Left hindlimb (tissue), 1 donor: ENCODE results near the gene GATC.
A peak's percentile ranks its signal among the peaks of the same experiment; 100 is the strongest.
"Not testable (repeated sequence)": the region's sequence is repeated elsewhere in the genome, so short reads cannot be mapped to it uniquely, and the experiment has no call there.

ENCODE experiments used
- DNase-seq: peaks from one replicate; pipeline ENCODE4 v3.0.0-alpha.2; 2018

The GATC gene

DNA sequence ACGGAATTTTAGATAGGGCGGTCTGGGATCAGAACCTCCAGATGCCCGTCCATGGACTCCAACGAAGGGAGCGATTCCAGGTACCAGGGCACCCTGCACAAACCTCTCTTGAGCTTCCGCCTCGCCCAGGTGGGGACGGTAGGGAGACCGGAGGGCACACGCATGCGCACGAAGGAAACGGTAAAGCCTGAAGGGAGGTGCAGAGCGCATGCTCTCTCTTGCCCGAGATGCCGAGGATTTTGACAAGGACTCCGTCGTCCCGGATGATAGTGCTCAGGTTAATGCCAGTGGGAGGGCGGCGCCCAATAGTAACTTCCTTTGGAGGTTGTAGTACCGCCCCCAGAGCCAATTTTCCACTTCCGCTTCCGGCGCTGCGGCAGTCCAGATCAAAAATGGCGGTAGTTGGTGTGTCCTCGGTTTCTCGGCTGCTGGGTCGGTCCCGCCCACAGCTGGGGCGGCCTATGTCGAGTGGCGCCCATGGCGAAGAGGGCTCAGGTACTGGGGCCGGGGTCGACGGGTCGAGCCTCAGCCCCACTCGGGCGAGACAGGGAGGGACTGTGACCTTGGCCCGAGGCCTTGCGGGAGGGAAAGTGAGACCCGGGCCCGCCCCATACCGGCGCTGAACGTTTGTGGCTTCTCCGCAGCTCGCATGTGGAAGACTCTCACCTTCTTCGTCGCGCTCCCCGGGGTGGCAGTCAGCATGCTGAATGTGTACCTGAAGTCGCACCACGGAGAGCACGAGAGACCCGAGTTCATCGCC is 8.3 kb upstream of the GATC start, which contains the start of gene COX6A1:
COX6A1 (plus strand) TSS at position 379 of the 760 bp plus-strand sequence; CDS start at position 393, 14 bp downstream.
- DNase-seq: peak; percentile 96

DNA sequence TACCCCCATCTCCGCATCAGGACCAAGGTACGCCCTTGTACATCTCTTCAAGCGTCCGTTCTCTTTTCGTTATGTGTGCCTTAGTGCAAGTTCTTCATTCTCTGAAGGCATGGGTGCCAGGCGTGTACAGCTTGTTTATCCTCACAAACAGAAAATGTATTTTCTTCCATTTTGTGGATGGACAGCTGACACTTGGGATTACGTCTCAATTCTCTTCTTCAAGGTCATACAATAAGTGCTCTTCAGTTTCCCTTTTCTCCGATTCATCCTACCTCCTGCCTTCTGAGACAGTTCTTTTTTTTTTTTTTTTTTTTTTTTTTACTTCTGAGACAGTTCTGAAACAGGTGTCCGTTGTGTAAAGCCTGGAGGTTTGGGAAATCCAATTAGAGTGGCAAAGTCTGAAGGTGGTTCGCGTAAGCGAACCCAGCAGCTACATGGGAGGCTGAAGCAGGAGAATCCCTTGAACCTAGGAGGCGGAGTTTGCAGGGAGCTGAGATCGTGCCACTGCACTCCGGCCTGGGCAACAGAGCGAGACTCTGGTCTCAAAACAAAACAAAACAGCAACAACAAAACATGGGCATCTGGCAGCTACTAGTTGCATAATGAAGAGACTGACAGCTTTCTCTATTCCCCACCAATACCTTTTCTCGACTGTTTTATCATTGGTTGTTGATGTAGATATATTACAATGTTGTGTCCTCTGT is 7.6 kb upstream of the GATC start:
- DNase-seq: no peak

DNA sequence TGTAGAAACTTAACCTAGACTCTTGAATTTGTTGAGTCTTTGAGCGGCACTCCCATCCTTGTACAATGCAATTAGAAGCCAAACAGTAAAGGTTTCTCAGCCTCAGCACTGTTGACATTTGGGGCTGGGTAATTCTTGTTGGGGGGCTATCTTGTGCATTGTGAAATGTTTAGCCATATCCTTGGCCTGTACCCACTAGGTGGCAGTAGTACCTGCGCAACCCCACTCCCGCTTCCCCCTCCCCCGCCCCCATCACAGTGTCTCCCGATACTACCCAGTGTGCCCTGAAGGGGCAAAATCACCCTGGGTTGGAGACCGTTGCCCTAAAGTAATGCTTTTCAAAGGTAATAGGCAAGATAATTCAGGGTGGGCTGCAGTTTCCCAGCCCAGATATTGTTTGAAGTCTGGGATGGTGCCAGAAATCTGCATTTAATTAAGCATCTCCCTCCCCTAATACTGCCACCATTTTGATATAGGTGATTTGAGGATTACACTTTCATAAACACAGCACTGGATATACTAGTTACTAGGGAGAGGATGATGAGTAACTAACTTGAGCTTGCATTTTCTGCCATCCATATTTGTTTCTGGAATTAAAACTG is 6.5 kb upstream of the GATC start:
- DNase-seq: peak; percentile 55

DNA sequence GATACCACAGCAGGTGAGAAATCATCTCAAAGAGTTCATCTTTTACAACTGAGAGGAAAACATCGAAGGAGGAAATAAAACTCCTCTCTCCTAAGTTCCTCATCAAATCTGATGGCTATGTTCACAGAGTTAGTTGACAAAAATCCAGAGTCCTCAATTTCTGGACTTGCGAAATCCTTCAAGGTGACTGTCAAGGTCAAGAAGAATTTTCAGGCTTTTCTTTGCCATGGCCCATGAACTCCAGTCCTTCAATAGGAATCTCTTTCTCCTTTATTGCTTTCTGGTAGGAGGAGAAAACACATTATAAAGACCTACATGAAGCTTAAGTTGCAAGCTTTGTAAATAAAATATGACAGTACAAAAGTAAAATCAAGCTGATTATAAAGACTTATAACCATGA is 1.6 kb upstream of the GATC start:
- DNase-seq: no peak

DNA sequence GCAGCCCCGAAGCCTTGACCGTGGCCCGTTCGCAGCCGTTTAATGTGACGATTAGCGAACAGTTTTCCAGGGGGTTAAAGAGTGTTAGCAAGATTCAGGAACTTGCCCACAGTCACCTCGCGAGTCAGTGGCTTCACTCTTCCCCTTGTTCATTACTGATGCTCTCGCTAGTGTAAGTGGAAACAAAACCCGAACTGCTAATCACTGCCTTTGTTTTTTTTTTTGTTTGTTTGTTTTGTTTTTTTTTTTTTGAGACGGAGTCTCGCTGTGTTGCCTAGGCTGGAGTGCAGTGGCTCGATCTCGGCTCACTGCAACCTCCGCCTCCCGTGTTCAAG is 567 bp downstream of the GATC start:
- not testable (repeated sequence) for DNase-seq

DNA sequence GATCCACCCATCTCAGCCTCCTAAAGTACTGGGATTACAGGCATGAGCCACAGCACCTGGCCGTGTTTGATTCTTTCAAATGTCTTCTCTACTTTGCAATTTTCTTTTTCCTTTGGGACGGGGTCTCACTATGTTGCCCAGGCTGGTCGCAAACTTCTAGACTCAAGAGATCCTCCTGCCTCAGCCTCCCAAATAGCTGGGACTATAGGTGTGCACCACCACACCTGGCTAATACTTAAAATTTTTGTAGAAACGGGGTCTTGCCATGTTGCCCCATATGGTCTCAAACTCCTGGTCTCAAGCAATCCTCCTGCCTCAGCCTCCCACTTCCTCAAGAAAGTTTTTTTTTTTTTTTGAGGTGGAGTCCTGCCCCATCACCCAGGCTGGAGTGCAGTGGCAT is 1.7 kb downstream of the GATC start:
- no peak for DNase-seq

DNA sequence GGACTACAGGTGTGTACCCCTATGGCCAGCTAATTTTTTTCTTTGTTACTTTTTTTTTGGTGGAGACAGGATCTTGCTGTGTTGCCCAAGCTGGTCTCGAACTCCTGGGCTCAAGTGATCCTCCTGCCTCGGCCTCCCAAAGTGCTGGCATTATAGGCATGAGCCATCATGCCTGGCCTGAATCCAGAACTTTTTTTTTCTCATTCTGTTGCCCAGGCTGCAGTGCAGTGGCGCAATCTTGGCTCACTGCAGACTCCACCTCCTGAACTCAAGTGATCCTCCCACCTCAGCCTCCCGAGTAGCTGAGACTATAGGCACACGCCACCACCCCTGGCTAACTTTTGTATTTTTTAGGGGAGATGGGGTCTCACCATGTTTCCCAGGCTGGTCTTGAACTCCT is 6.3 kb downstream of the GATC start:
- DNase-seq: not testable (repeated sequence)

DNA sequence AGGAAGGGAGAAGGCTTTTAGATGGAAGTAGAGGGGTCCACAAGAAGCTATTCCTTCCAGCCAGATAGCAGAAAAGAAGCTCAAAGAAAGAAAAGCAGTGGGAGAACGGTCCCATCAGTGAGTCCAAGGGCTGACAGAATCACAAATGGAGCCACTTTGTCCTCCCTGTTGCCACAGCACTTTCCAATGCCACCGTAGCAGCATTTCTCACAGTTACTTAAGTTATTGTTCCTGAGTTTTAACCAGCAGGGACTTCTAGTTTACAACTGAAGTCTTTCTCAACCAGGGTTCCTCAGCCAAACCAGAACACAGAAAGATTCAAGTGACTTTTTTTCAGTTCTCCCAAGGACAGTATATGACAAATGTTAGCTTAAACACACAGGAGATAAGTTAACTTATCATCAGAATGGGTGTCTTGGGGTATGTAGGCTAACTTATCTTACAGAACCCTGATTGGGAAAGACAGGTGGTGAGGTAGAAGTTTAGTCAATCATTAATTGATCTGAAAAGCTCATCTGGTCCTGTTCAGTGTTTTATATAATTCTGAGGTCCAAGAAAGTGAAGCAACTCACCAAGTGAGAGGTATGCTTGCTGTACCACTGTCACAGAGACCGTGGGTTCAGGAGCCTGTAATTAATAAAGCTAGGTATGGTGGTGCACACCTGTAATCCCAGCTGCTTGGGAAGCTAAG is 7.0 kb downstream of the GATC start:
- DNase-seq: no peak

DNA sequence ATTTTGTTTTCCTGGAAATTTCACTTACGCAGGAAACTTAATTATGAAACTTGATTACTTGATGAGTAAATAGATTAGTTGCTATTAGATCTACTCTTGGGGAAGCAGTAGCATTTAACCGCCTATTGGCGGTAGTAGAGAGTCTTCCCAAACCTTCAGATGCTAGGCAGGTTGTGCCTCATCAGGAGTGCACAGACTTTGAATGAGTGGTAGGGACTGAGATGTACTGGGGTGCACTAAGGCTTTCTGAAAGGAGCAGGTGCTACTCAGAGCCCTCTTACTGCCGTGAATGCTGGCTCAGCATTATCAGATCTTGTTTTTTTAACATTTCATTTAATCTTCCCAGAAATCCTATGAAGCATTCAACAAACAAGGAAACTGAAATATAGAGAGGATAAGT is 7.7 kb downstream of the GATC start:
- no peak for DNase-seq

DNA sequence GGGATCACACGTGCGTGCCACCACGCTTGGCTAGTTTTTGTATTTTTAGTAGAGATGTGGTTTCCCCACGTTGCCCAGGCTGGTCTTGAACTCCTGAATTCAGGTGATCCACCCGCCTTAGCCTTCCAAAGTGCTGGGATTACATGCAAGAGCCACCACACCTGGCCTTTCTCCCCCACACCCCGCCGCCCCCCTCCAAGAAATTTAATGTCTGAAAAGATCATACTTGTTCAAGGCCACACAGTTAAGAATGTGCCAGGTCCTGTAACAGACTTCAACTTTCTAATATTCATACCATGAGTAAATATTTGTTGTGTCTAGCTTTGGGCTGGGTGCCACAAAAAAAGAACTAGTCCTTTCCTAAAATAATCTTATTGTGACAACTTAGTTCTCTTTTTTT is 9.1 kb downstream of the GATC start:
- no peak for DNase-seq

DNA sequence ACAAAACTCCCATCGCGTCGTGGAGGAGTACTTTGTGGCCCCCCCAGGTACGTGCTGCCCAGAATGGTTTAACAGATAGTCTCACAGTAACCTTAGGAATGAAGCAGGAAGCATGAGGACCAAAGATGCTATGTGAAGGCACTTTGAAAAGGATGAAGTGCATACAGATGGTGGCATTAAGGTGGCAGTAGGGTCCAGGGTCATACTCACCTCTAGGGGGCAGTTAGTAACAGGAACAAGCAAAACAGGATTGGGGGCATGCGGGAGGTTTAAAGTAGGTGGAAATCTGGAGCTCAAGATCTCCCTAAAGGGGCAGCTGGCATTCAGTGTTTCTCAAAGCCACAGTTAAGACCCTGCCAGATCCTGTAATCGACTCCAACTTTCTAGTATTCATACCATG is 10.9 kb downstream of the GATC start:
- no peak for DNase-seq

DNA sequence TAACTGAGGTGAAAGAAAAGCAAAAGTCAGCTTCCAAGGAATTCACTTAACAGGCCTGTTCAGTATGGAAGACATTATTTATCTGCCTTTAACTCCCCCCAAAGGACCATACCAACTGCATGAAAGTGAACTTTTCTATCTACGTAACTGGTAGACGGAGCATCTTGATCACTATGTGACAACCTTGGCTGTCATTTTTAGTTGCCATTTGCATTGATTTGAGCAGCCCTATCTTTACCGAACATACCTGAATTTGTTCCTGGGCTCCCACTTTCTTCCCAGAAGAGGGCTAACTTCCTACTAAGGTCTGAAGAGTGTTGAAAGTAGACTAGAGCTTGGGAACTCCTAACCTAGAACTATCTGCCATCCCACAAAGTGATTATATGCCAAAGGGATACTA is 13.9 kb downstream of the GATC start:
- DNase-seq: no peak

DNA sequence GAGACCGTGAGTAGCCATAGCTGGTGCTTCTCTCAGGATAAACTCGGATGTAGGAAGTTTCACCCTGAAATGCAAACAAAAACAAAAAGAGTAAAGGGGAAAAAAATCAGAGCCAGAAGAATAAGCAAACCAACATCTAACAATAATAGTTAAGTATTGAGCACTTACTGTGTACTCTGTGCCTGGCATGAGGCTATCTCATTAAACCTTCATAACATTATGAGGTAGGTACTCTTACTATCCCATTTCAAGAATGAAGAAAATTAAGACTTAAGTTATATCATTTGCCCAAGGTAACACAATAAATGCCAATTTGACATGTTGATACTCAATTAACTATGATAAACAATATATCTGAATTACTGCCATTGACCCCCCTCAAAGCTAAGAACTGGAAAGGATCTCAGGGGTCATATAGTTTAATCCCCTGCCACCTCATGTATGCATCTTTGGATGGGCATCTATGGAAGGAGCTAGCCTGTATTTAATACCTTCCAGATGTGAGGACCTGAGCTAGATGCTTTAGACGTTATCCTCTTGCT is 15.9 kb downstream of the GATC start:
- no peak for DNase-seq

DNA sequence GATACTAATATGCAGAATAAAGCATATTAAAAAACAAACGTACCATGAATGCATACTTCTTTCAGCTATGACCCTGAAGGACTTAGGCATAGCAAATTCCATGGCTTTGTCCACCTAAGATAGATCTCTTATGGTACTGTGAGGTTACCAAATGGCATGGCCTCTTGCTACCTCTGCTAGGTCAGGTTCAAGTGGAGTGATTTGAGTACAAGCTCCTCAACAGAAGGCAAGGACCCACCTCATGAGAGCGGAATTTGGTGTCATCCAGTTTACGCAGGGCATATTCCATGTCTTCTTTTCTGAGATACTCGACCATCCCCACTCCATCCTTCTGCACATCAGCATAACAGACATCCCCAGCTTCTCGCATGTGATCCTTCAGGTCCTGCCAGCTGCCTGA is 17.5 kb downstream of the GATC start:
- no peak for DNase-seq

DNA sequence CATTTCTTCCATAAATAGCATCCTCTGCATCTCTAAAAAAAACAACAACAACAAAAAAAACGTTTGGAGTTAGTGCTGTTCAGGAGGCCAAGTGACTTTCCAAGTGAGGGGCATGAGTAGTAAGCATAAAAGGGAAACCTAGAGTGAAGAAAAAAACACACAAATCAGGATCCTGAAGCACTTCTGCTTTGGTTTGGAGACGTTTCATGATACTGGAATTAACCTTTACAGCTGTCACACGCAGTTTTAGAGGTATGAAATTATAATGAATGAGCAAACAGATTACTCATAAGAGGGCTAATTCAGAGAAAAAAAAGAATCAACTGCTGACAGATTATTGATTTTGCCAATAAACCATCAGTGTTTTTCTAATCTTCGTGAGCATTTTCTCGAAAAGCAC is 19.5 kb downstream of the GATC start:
- no peak for DNase-seq

DNA sequence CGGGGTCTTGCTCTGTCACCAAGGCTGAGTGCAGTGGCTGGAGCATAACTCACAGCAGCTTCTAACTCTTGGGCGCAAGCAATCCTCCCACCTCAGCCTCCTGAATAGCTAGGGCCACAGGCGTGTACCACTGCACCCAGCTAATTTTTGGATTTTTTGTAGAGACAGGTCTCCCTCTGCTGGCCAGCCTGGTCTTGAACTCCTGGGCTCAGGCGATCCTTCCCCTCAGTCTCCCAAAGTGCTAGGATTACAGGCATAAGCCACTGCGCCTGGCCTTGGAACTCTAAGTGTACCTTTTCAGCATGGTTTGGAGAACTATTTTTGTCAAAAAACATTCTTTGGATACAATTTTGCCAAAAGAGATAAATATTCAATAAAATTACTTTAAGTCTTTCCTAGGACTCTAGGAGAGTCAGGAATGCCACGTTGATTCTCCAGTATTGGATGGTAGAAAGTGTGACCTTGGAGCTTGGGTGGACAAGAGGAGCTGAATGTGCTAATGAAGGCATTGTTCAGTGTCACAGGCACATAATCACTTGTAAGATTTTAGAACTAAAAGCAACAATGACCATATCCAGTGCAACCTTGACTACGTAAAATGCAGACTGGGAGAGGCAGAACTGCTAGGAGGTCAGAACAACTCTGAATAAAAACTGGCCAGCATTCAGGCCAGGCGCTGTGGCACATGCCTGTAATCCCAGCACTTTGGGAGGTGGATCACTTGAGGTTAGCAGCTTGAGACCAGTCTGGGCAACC is 20.5 kb downstream of the GATC start:
- DNase-seq: no peak

DNA sequence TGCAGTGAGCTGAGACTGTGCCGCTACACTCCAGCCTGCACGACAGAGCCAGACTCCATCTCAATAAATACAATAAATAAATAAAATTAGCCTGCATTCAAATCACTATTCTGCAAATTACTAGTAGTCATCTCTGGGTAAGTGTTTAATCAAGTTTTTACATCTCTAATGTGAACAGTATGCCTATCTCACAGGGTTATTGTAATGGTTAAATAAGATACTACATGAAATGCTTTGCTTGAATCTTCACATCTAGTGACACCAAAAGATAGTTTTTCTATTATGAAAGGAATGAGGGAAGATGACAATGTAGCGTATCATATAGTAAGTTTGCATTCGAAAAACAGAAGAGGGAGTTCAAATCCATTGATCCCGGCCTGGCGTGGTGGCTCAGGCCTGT is 21.2 kb downstream of the GATC start:
- DNase-seq: no peak

DNA sequence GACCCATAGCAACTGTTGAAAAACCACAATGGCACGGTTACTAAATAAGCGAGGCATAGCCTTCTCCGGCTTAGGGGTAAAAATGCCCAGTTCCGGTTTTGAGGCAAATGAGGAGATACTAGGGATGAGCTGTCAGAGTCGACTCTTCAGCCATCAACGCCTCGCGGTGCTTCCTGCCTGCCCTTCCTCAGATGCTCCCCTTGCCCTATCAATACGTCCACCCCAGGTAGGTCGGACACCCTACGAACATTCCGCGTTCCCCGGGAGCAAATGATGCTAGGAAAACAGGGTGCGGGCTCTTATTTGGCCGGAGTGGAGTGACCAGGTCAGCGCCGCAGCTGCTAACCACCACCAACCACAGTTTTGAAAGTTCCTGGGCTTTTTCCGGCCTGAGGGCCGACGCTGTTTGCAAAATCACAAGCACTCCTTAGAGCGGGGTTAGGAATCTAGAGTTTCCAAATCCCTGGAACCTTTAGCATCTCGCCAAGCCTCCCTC is 22.1 kb downstream of the GATC start:
- DNase-seq: peak; percentile 43

DNA sequence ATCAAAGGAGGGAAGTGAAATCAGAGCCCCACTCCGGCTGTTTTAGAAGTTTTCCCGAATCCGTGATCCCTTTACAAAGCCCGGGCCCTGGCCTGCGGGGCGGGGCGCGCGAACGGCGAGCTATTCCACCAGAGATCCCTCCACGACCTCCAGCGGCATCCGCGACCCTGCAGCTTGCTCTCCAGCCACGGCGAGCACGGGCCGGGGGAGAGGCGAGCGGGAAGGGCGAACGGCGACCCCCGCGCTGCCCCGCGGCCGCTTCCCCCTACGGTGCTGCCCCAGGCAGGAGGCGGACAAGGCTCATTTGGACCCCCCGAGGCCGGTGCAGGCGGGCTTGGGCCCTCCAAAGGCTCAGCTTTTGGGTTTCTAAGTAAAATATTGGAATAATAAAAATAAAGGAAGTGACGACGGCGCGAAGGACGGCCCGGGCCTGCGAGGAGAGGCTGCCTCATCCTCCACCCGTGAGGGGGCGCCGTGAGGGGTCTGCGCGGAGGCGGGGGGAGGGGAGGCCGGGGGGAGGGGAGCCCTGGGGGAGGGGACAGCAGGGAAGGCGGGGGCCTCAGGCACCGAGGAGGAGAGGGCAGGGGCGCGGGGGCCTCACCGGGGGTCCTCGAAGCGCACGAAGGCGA is 22.7 kb downstream of the GATC start:
- peak; percentile 67 for DNase-seq

DNA sequence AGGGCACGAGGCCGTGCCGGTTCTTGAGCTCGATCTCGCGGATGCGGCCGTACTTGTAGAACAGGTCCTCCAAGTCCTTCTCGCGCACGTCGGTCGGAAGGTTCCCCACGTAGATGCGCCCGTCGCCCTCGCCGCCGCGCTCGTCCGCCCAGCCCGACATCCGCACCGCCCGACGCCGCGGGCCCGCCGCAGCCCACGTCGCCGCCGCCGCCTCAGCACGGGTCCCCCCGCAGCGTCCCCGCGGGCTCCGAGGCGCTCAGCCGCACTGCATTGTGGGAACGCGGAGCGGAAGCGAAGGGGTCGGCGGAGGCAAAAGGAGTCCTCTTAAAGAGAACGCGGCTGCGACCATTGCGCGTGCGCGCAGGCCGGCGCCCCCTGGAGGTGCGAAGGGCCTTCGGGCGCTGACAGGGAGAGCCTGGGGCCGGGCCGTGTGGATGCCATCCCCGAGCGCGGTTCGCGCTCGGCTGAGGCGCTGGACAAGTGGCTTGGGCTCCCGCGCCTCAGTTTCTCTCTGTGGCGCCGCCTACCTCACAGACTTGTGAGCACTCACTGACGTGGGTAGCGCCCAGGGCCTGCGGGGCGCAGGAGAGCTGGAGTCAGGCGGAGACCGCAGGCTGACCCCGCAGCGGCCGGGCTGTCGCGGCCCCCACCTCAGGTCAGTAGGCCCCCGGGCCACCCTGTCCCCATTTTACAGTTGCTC is 23.4 kb downstream of the GATC start, which contains the start of gene SRSF9:
SRSF9 (minus strand) TSS at position 299 of the 700 bp plus-strand sequence; CDS start at position 160, 139 bp downstream.
- DNase-seq: peak; percentile 96
